Daoy (cell line): Measurements from ENCODE around the gene DNAJB6. TPM values are rescaled to one million over a fixed set of nuclear protein-coding genes. Genes with fewer than 3 reads are reported as not detected.

Source experiments
- DNase-seq: peaks from one replicate; pipeline ENCODE4 v3.0.0-alpha.2; 2015; ENCODE audit warnings: low read depth
- total RNA-seq: library from RNA; depleted of rRNA; stranded (reverse); fragments of >200 nt; shearing (Covaris generic); gene quantifications from 2 replicates; pipeline ENCODE4 v1.2.3, GENCODE V29; 2014

The DNAJB6 gene
- total RNA-seq, 1 experiment from 2014 or later = 239 TPM

GRCh38 chr7:157396316-157397035 is 59.7 kb downstream of the DNAJB6 start:
- DNase-seq = no peak

GRCh38 chr7:157397036-157397720 is 60.4 kb downstream of the DNAJB6 start:
- DNase-seq = peak; percentile 14

GRCh38 chr7:157397731-157398691 is 61.2 kb downstream of the DNAJB6 start:
- peak; percentile 44 for DNase-seq

GRCh38 chr7:157399086-157399687 is 62.4 kb downstream of the DNAJB6 start:
- DNase-seq = no peak

GRCh38 chr7:157400171-157400860 is 63.5 kb downstream of the DNAJB6 start:
- no peak for DNase-seq

- no peak for DNase-seq
These were observed 65.0 kb downstream of the DNAJB6 start for GRCh38 chr7:157401567-157402387.

- no peak for DNase-seq
These were observed 65.5 kb downstream of the DNAJB6 start for GRCh38 chr7:157402388-157402703.

- peak; percentile 55 for DNase-seq
These were observed 66.2 kb downstream of the DNAJB6 start for GRCh38 chr7:157402911-157403534.

GRCh38 chr7:157403646-157404401 is 67.0 kb downstream of the DNAJB6 start:
- DNase-seq = no peak

GRCh38 chr7:157404845-157405481 is 68.2 kb downstream of the DNAJB6 start:
- DNase-seq = peak; percentile 96

GRCh38 chr7:157405501-157405900 is 68.7 kb downstream of the DNAJB6 start:
- DNase-seq = no peak

- peak; percentile 16 for DNase-seq
These were observed 69.4 kb downstream of the DNAJB6 start for GRCh38 chr7:157405914-157406810.

GRCh38 chr7:157406971-157407370 is 70.2 kb downstream of the DNAJB6 start:
- no peak for DNase-seq

GRCh38 chr7:157407512-157408257 is 70.9 kb downstream of the DNAJB6 start:
- DNase-seq = no peak

GRCh38 chr7:157408258-157409101 is 71.7 kb downstream of the DNAJB6 start:
- DNase-seq = no peak
